NT2/D1 (cell line): ENCODE results near the gene COPE.
"Not testable (repeated sequence)": the region's sequence is repeated elsewhere in the genome, so short reads cannot be mapped to it uniquely, and the experiment has no call there.

ENCODE experiments used
- DNase-seq: peaks from one replicate; pipeline ENCODE4 v3.0.0-alpha.2; 2011; ENCODE audit warnings: low read depth, low spot score
- H3K27me3 ChIP-seq: 2 replicates; pipeline ENCODE4 v1.6.0; 2011; ENCODE audit warnings: mild to moderate bottlenecking; ENCODE audit not compliant: insufficient read length, insufficient read depth
- H3K36me3 ChIP-seq: 2 replicates; pipeline ENCODE4 v1.6.1; 2011; ENCODE audit warnings: mild to moderate bottlenecking, low read length, mixed read lengths; ENCODE audit not compliant: insufficient read depth, insufficient read length
- H3K4me1 ChIP-seq: 2 replicates; pipeline ENCODE4 v1.5.1; 2011; ENCODE audit not compliant: insufficient read depth, insufficient read length
- H3K4me3 ChIP-seq: 2 replicates; pipeline ENCODE4 v1.5.1; 2011; ENCODE audit warnings: low read depth; ENCODE audit not compliant: insufficient read length
- H3K9ac ChIP-seq: 2 replicates; pipeline ENCODE4 v1.6.0; 2011; ENCODE audit warnings: low read depth; ENCODE audit not compliant: insufficient read length
- H3K9me3 ChIP-seq: 2 replicates; pipeline ENCODE4 v1.5.1; 2011; ENCODE audit warnings: mild to moderate bottlenecking, low read length; ENCODE audit not compliant: insufficient read depth
- SUZ12 ChIP-seq: IDR thresholded peaks from 2 replicates; pipeline ENCODE4 v1.6.1; 2011; ENCODE audit not compliant: insufficient read length, insufficient read depth; ENCODE audit errors: extremely low read depth
- YY1 ChIP-seq: IDR thresholded peaks from 2 replicates; pipeline ENCODE4 v1.6.1; 2011; ENCODE audit not compliant: insufficient read length, insufficient read depth
- ZNF274 ChIP-seq: IDR thresholded peaks from 2 replicates; pipeline ENCODE4 v1.6.1; 2011; ENCODE audit warnings: mild to moderate bottlenecking, low read depth, low read length

COPE gene

DNA sequence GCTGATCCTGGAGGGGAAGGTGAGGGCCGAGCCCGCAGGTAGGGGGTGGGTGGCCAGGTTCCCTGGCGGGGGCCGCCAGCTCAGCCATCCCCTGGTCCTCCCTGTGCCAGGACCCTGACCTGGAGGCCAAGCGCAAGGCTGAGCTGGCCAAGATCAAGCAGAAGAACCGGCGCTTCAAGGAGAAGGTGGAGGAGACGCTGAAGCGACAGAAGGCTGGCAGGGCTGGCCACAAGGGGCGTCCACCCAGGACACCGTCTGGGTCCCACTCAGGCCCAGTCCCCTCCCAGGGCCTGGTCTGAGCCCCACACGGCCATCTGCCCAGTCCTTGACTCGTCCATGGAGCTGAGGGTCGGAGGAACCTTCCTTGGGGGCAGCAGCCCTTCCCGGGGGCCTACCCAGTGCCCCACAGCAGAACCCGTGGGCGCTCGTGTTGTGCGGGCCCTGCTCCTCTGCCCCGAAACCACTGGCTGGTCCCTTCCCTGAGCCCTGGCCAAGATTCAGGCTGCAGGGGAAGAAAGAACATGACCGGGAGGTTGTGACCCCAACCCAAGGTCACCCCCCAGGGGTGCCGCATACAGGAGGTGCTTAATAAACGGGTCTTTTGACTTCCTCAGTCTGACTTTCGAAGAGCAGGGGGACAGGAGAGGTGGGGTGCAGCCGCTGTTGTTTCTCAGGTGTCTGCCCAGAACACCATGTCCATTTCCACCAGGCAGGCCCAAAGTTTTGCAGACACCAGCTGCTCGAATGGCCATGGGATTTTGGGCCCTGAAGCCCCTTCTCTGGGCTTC is 9.0 kb upstream of the COPE start:
- DNase-seq: no peak
- TF ChIP-seq YY1 (no peak), ZNF274 (no peak), SUZ12 (no peak)
- H3K36me3 ChIP-seq: peaks cover 78% of the 10 kb centered on the region
- H3K9me3 ChIP-seq: no peaks in the 10 kb centered on the region
- H3K9ac ChIP-seq: no peak overlapping the region
- no peak overlapping the region for H3K4me3 ChIP-seq
- no peaks in the 10 kb centered on the region for H3K27me3 ChIP-seq
- peaks cover 8% of the 10 kb centered on the region for H3K4me1 ChIP-seq

GRCh38 chr19:18924684-18925213 is 5.6 kb upstream of the COPE start:
- Histone ChIP-seq H3K4me1 (peaks cover 4% of the 10 kb centered on the region), H3K9ac (no peak overlapping the region), H3K36me3 (peaks cover 87% of the 10 kb centered on the region), H3K4me3 (no peak overlapping the region), H3K9me3 (no peaks in the 10 kb centered on the region), H3K27me3 (no peaks in the 10 kb centered on the region)
- no peak for DNase-seq
- TF ChIP-seq SUZ12 (no peak), ZNF274 (no peak), YY1 (no peak)

DNA sequence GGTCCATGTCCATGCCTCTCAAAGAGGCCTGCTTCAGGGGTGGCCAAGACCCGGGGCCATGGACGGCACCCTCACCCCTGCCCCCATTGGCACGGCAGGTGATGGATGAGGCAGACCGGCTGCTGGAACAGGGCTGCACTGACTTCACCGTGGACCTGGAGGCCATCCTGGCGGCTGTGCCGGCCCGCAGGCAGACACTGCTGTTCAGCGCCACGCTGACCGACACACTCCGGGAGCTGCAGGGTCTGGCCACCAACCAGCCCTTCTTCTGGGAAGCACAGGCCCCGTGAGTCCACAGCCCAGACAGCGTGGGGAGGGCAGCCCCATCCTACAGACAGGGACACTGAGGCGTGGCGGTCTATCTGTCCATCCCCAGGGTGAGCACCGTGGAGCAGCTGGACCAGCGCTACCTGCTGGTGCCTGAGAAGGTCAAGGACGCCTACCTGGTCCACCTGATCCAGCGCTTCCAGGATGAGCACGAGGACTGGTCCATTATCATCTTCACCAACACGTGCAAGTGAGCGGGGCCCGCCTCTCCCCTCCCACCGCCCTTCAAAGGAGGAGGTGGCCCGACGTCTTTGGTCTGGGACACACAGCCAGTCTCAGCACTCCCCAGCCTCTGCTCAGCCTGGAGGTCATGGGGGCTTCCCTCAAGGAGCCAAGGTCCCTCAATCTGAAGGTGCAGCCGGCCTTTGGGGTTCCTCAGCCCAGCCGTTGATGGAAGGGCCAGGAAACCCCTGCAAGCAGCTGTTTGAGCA is 3.2 kb upstream of the COPE start:
- no peak for TF ChIP-seq YY1
- TF ChIP-seq ZNF274: no peak
- no peak for TF ChIP-seq SUZ12
- Histone ChIP-seq H3K9ac (no peak overlapping the region), H3K36me3 (peaks cover 64% of the 10 kb centered on the region), H3K4me3 (no peak overlapping the region), H3K27me3 (no peaks in the 10 kb centered on the region), H3K4me1 (peaks cover 4% of the 10 kb centered on the region), H3K9me3 (no peaks in the 10 kb centered on the region)
- DNase-seq: no peak

DNA sequence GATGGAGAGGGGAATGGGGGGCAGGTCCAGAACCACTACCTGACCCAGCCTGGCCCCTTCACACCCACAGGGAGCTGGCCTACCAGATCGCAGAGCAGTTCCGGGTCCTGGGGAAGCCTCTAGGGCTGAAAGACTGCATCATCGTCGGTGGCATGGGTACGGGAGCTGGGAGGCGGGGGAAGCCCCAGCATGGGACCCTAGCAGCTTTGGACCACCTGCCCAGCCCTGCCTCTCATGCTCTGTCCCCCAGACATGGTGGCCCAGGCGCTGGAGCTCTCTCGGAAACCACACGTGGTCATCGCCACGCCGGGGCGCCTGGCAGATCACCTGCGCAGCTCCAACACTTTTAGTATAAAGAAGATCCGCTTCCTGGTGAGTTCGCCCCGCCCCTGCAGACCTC is 2.4 kb upstream of the COPE start:
- H3K4me3 ChIP-seq: no peak overlapping the region
- H3K9ac ChIP-seq: no peak overlapping the region
- H3K27me3 ChIP-seq: no peaks in the 10 kb centered on the region
- H3K4me1 ChIP-seq: peaks cover 4% of the 10 kb centered on the region
- H3K36me3 ChIP-seq: peaks cover 62% of the 10 kb centered on the region
- no peak for TF ChIP-seq YY1
- TF ChIP-seq ZNF274: no peak
- no peak for TF ChIP-seq SUZ12
- no peak for DNase-seq
- no peaks in the 10 kb centered on the region for H3K9me3 ChIP-seq

DNA sequence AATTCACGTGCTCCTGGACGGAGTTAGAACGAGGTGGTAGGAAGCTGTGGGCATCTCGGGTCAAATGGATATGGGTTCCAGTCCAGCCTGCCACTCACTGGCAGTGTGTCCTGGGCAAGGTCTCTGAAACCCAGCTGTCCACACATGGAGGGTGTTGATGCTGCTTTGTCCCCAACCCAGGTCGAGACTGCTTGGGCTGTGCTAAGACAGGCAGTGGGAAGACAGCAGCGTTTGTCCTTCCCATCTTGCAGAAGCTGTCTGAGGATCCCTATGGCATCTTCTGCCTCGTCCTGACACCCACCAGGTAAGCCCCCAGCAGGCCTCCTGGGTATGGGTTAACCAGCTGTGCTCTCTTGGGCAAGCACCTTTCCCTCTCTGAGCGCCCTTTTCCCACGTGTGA is 1.2 kb upstream of the COPE start:
- no peaks in the 10 kb centered on the region for H3K9me3 ChIP-seq
- no peaks in the 10 kb centered on the region for H3K27me3 ChIP-seq
- H3K4me1 ChIP-seq: peaks cover 4% of the 10 kb centered on the region
- no peak for DNase-seq
- peak overlapping the region; percentile 94 for H3K4me3 ChIP-seq
- no peak for TF ChIP-seq SUZ12
- no peak for TF ChIP-seq ZNF274
- TF ChIP-seq YY1: no peak
- peaks cover 55% of the 10 kb centered on the region for H3K36me3 ChIP-seq
- peak overlapping the region; percentile 92 for H3K9ac ChIP-seq

DNA sequence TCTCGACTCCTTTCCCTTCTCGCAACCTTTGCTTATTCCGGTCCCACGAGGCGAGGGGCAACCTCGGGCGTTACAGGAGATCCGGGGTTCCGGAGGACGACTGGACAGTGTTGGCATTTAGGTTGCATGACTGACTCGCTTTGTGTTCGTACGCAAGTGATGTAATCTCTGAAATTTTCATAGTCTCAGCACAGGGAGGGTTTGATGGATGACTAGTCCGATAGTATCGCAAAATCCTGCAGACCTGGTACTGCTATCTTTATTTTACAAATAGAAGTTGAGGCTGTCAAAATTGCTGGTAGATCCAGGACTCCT is 670 bp upstream of the COPE start:
- Histone ChIP-seq H3K9me3 (no peaks in the 10 kb centered on the region), H3K27me3 (no peaks in the 10 kb centered on the region), H3K36me3 (peaks cover 58% of the 10 kb centered on the region), H3K9ac (peak overlapping the region; percentile 92), H3K4me1 (peaks cover 4% of the 10 kb centered on the region), H3K4me3 (peak overlapping the region; percentile 94)
- no peak for DNase-seq
- TF ChIP-seq SUZ12 (no peak), ZNF274 (no peak), YY1 (no peak)

- H3K4me1 ChIP-seq: peaks cover 10% of the 10 kb centered on the region
- not testable (repeated sequence) for H3K27me3 ChIP-seq, H3K9me3 ChIP-seq, H3K9ac ChIP-seq, H3K4me3 ChIP-seq, DNase-seq
- H3K36me3 ChIP-seq: peaks cover 58% of the 10 kb centered on the region
Observed at GRCh38 chr19:18917593-18917992, 1.6 kb downstream of the COPE start.
